Astrocyte of the hippocampus (primary cell): Measurements from ENCODE around the gene DNAH1.
A peak's percentile ranks its signal among the peaks of the same experiment; 100 is the strongest.

Experiments
- DNase-seq: peaks from one replicate; pipeline ENCODE4 v3.0.0; 2011; ENCODE audit warnings: low read depth, low spot score

Gene DNAH1

GRCh38 chr3:52290596-52291507, 25.3 kb upstream of the DNAH1 start:
- DNase-seq, result no peak

DNA sequence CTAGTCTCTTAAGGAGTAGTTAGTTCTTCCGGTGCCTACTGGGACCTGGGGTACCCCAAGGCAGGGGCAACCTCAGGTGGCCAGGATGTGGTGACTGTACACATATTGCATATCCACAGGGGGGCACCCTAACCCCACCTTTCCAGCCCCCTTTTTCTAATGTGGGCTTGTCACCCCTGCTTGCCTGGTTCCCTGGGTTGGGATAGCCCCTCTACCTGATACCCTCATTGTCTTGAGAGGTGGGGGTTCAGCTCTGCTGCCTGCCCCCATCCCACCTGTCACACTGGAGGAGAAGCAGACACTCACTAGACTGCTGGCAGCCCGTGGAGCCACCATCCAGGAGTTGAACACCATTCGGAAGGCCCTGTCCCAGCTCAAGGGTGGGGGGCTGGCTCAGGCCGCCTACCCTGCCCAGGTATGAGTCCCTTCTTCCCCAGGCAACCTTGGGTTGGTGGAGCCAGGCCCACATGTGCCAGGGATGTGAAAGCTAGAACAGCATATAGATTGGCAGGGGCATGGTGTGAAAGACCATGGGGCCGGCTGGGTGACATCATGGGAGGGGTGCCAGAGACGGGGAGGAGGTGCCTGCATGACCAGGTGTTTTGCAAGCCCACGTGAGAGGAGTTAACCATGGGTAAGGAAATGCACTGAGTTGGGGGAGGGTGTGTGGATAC, 24.5 kb upstream of the DNAH1 start:
- DNase-seq, result peak; percentile 47

GRCh38 chr3:52292247-52293065, 23.7 kb upstream of the DNAH1 start:
- DNase-seq, result no peak

- no peak for DNase-seq
These were observed 22.4 kb upstream of the DNAH1 start for GRCh38 chr3:52293491-52294319.

- DNase-seq, result no peak
These were observed 21.6 kb upstream of the DNAH1 start for GRCh38 chr3:52294320-52295150.

- no peak for DNase-seq
These were observed 20.4 kb upstream of the DNAH1 start for GRCh38 chr3:52295671-52296208.

DNA sequence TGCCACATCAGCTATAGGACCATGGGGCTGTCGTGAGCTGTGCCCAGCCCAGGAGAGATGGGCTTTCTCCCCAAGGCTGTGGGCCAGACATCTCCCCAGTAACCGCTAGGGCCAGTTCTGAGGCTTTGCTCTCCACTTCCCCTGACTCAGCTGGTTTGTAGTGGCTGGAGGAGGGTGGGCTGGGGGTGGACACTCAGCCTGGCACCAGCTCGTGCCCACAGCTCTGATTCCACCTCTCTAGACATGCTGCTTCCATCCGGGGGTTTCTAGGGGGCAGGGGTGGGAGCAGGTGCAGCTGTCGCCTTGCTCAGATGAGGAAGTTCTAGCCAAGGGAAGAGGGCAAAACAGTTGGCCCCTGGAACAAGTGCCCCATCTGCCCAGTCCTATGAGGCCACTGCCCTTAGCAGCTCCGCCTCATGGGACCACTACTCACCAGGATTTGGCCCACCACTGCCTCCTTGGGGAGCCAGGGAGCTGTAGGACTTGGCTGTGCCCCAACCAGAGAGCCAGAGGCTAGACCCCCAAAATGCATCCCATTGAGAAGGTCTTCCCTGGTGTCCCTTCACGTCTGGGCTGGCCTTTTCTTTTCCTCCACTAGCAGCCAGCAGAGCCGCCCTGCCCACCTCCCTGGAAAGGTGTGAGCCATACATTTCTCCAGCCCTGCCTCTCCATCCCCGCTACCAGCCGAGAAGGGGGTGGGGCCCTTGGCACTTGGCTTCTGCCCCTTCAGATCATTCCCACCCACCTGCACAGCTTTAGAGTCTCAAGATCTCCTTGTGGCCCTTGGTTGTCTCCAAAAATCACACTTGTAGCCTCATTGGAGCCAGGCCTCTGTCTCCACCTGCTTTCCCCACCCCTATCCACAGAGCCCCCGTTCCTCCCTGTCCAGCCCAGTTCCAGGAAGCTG, 18.6 kb upstream of the DNAH1 start:
- no peak for DNase-seq

- peak; percentile 77 for DNase-seq
These were observed 17.7 kb upstream of the DNAH1 start for GRCh38 chr3:52298149-52299098.

DNA sequence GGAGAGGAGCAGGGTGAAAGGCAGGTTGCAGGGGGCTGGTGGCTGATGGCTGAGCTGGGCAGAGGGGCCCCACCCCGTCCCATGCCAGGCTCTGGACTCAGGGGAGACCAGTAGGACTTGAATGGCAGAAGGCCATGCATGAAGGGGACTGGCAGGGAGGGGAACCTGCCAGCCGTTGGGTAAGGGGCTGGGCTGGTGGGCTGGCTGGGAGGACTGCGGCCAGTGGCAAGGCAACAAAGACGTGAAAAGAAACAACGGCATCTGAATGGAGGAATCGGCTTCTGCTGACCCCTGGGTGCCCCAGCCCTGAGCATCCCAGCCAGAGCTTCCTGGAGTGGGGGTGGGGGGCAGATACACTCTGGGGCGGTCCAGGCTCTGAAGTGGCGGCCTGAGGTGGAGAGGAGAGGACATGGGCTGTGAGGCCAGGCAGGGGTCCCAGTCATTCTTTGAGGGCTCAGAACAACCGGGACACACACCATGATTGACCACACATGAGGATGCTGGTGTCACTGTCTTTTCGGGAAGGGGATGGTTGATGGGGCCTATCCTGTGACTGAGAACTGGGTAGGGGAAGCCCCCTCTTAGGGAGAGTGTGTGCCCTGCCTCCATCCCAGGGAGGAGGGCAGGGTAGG, 16.8 kb upstream of the DNAH1 start:
- DNase-seq, result peak; percentile 15

GRCh38 chr3:52299879-52300611, 16.1 kb upstream of the DNAH1 start:
- peak; percentile 65 for DNase-seq

- no peak for DNase-seq
These were observed 13.5 kb upstream of the DNAH1 start for GRCh38 chr3:52302426-52303145.

GRCh38 chr3:52303811-52304210, 12.3 kb upstream of the DNAH1 start:
- DNase-seq, result no peak

GRCh38 chr3:52305926-52306325, 10.2 kb upstream of the DNAH1 start:
- no peak for DNase-seq

DNA sequence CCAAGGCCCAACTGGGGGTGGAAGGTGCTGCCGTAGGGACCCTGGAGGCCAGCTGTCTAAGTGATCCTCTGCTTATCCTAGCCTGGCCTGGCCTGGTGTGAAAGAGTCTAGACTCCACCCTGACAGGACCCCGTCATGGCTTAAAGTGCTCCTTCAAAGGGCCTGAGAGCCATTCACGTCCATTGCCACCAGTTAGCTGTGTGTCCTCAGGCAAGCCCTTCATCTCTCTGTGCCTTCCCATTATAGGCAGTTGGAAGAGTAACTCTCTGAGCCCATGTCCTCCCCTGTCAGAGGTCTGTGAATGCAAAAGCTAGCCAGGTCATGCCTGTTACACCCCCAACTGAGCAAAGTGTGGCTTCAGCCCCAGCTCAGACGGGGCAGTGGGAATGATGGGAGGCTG, 9.1 kb upstream of the DNAH1 start:
- DNase-seq, result no peak

DNA sequence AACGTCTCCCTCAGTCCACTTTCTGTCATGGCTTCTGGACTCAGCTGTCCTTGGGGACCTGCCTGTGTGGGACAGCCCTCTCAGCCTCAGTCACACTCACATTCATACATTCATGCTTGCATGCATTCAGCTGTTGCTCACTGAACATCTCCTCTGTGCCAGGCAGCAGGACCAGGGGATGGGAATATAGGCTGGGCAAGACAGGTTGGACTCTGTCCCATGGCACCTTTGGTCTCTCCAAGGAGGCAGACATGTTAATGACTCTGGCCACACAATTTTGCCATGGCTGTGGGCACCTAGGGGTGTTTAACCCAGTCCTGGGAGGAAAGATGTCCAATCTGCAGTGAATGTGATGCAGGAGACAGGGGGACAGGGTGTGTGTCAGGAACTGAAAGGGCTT, 7.8 kb upstream of the DNAH1 start:
- DNase-seq, result no peak
